ENCODE results near the gene MARVELD3. TPM values are rescaled to one million over a fixed set of nuclear protein-coding genes. Genes with fewer than 3 reads are reported as not detected.

Gene MARVELD3
- total RNA-seq, 1 donor from 2014 or later: 2.2 TPM

DNA sequence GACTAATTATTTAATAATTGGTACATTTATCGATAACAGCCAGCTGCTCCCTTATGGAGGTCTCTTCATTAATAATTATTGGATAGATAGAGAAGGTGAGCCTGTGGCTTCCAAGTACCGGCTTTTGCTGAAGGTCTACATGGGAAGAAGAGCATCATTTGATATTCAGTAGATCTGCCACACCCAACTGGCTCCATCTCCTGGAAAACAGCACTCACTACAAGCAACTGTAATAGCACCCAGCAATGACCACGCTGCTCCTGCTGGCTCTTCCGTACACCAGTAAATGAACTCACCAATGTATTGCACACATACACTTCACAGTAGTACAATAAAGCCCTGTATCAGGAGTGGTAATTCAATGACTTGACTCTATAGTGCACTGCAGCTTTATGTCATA is 19.5 kb downstream of the MARVELD3 start:
- Histone ChIP-seq H3K4me3 (no peak overlapping the region), H3K9me3 (ENCODE audit: low read depth) (no peaks in the 10 kb centered on the region), H3F3A (ENCODE audit: low read depth) (no peaks in the 10 kb centered on the region), H2AFZ (replicated peaks) (no peak overlapping the region), H4K20me1 (ENCODE audit: low read depth) (no peaks in the 10 kb centered on the region), H3K4me1 (no peaks in the 10 kb centered on the region), H3K9ac (no peak overlapping the region), H3K79me2 (ENCODE audit: low read depth) (no peaks in the 10 kb centered on the region), H3K27ac (no peak overlapping the region), H3K27me3 (no peaks in the 10 kb centered on the region), H3K4me2 (no peak overlapping the region), H3K36me3 (no peaks in the 10 kb centered on the region)
- H3K9me3 Mint-ChIP-seq: no peaks in the 10 kb centered on the region
- H3K36me3 Mint-ChIP-seq: peaks cover 27% of the 10 kb centered on the region
- H3K27me3 Mint-ChIP-seq (ENCODE audit: insufficient read depth, low read depth): peaks cover 5% of the 10 kb centered on the region
- DNase-seq (ENCODE audit: low spot score): peak; percentile 51
- no peaks in the 10 kb centered on the region for H3K4me1 Mint-ChIP-seq
- no peak overlapping the region for H3K4me3 Mint-ChIP-seq
- H3K27ac Mint-ChIP-seq: no peak overlapping the region
- TF ChIP-seq, protein P1, sequence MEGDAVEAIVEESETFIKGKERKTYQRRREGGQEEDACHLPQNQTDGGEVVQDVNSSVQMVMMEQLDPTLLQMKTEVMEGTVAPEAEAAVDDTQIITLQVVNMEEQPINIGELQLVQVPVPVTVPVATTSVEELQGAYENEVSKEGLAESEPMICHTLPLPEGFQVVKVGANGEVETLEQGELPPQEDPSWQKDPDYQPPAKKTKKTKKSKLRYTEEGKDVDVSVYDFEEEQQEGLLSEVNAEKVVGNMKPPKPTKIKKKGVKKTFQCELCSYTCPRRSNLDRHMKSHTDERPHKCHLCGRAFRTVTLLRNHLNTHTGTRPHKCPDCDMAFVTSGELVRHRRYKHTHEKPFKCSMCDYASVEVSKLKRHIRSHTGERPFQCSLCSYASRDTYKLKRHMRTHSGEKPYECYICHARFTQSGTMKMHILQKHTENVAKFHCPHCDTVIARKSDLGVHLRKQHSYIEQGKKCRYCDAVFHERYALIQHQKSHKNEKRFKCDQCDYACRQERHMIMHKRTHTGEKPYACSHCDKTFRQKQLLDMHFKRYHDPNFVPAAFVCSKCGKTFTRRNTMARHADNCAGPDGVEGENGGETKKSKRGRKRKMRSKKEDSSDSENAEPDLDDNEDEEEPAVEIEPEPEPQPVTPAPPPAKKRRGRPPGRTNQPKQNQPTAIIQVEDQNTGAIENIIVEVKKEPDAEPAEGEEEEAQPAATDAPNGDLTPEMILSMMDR (IDR thresholded peaks at IDR 0.05): peak; percentile 63
- TF ChIP-seq EZH2 (IDR thresholded peaks at IDR 0.05) (no peak), EZH2phosphoT487 (IDR thresholded peaks at IDR 0.05) (no peak)

DNA sequence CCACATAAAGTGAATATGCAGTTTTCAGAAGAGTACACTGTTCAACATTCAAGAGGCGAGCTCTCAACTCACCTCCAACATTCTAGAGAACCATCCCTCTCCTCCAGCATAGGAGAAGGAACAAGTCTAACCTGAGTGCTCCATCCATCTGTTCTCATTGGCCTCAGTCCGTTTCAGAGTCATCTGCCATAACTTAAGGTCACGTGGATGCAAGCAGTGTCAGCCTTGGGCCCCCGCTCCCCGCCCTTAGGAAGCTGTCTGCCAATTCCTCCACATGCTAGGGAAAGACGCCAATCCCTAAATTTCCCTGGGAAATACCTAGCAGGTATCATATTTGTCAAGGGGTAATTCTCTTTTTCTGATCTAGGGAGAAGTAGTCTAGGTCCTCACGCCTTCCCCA is 21.4 kb downstream of the MARVELD3 start:
- peaks cover 28% of the 10 kb centered on the region for H3K36me3 Mint-ChIP-seq
- Histone ChIP-seq H3K27ac (no peak overlapping the region), H3K27me3 (no peaks in the 10 kb centered on the region), H3K4me1 (no peaks in the 10 kb centered on the region), H3K9me3 (ENCODE audit: low read depth) (no peaks in the 10 kb centered on the region), H3K36me3 (peaks cover 3% of the 10 kb centered on the region), H2AFZ (replicated peaks) (no peak overlapping the region), H3K79me2 (ENCODE audit: low read depth) (no peaks in the 10 kb centered on the region), H3K4me3 (no peak overlapping the region), H4K20me1 (ENCODE audit: low read depth) (no peaks in the 10 kb centered on the region), H3K9ac (no peak overlapping the region), H3K4me2 (no peak overlapping the region), H3F3A (ENCODE audit: low read depth) (no peaks in the 10 kb centered on the region)
- DNase-seq (ENCODE audit: low spot score): no peak
- no peaks in the 10 kb centered on the region for H3K4me1 Mint-ChIP-seq
- H3K4me3 Mint-ChIP-seq: no peak overlapping the region
- peaks cover 3% of the 10 kb centered on the region for H3K27me3 Mint-ChIP-seq (ENCODE audit: insufficient read depth, low read depth)
- no peaks in the 10 kb centered on the region for H3K9me3 Mint-ChIP-seq
- no peak overlapping the region for H3K27ac Mint-ChIP-seq
- no peak for TF ChIP-seq EZH2phosphoT487 (IDR thresholded peaks at IDR 0.05)
- TF ChIP-seq EZH2 (IDR thresholded peaks at IDR 0.05): no peak
- TF ChIP-seq, protein P1 (IDR thresholded peaks at IDR 0.05): no peak

DNA sequence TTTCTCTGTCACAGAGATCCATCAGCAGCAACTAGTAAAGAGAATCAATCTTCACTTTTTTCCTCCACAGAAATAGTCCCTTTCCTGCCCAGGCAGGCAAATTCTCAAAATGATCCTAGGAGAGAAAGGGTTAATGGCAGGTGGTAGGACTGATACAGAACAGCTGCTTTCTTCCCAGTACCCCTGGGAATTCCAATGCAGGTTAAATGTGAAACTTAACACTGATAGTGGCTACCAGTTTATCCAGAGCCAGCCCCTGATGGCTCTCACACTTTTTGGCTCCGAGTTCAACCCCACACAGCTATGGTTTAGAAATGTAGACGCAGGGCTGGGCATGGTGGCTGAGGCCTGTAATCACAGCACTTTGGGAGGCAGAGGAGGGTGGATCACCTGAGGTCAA is 22.2 kb downstream of the MARVELD3 start:
- H3K4me1 ChIP-seq: peaks cover under 1% of the 10 kb centered on the region
- H3K9me3 ChIP-seq (ENCODE audit: low read depth): no peaks in the 10 kb centered on the region
- H3K27ac ChIP-seq: no peak overlapping the region
- Mint-ChIP-seq H3K4me3 (no peak overlapping the region), H3K27me3 (ENCODE audit: insufficient read depth, low read depth) (peaks cover 3% of the 10 kb centered on the region), H3K4me1 (no peaks in the 10 kb centered on the region), H3K9me3 (no peaks in the 10 kb centered on the region), H3K27ac (no peak overlapping the region), H3K36me3 (peaks cover 26% of the 10 kb centered on the region)
- peaks cover 3% of the 10 kb centered on the region for H3K36me3 ChIP-seq
- H3K4me3 ChIP-seq: no peak overlapping the region
- H3K4me2 ChIP-seq: no peak overlapping the region
- no peak for DNase-seq (ENCODE audit: low spot score)
- H3F3A ChIP-seq (ENCODE audit: low read depth): peaks cover 2% of the 10 kb centered on the region
- no peaks in the 10 kb centered on the region for H3K79me2 ChIP-seq (ENCODE audit: low read depth)
- H4K20me1 ChIP-seq (ENCODE audit: low read depth): no peaks in the 10 kb centered on the region
- H2AFZ ChIP-seq (replicated peaks): no peak overlapping the region
- H3K9ac ChIP-seq: no peak overlapping the region
- no peaks in the 10 kb centered on the region for H3K27me3 ChIP-seq
- TF ChIP-seq, protein P1 (IDR thresholded peaks at IDR 0.05): no peak
